C4-2B (cell line): ENCODE data around the gene ZNF444.

Experiments
- ZFX ChIP-seq: fragments of 450-650 bp; IDR thresholded peaks from 2 replicates; pipeline ENCODE4 v1.6.1; 2017
- TF ChIP-seq, protein P1 (sequence below): fragments of 450-650 bp; conservative IDR thresholded peaks from 2 replicates; pipeline ENCODE4 v1.5.1; 2017; ENCODE audit warnings: mild to moderate bottlenecking

DNA sequence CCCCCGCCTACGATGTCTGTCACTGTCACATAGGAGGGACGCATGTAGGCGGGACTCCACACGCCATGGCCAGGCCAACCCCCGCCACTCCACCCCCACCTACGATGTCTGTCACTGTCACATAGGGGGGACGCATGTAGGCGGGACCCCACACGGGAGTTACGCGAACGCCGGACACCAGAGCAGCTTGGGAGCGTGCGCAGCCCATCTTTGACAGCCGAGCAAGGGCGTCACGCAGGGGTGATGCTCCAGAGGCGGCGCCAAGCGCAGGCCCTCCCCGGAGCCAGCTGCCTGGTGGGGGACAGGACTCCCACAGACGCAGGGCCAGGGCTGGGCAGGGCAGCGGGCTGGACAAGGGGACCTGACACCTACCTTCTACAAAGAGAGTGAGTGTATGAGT, 40.0 kb upstream of the ZNF444 start:
- TF ChIP-seq, protein P1, sequence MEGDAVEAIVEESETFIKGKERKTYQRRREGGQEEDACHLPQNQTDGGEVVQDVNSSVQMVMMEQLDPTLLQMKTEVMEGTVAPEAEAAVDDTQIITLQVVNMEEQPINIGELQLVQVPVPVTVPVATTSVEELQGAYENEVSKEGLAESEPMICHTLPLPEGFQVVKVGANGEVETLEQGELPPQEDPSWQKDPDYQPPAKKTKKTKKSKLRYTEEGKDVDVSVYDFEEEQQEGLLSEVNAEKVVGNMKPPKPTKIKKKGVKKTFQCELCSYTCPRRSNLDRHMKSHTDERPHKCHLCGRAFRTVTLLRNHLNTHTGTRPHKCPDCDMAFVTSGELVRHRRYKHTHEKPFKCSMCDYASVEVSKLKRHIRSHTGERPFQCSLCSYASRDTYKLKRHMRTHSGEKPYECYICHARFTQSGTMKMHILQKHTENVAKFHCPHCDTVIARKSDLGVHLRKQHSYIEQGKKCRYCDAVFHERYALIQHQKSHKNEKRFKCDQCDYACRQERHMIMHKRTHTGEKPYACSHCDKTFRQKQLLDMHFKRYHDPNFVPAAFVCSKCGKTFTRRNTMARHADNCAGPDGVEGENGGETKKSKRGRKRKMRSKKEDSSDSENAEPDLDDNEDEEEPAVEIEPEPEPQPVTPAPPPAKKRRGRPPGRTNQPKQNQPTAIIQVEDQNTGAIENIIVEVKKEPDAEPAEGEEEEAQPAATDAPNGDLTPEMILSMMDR: no peak
- no peak for TF ChIP-seq ZFX
